ENCODE measurements around the gene PKMYT1. TPM values are rescaled to one million over a fixed set of nuclear protein-coding genes. Genes with fewer than 3 reads are reported as not detected.
A peak's percentile ranks its signal among the peaks of the same experiment; 100 is the strongest.

The PKMYT1 gene
- total RNA-seq, 2 experiments from 2014 or later = 0.47 to 0.60 TPM

- CTCF ChIA-PET = no interaction called here
- Histone ChIP-seq H3K27me3 (ENCODE audit: control insufficient read depth in 1 of 2, insufficient read depth in 2 of 2, low read length in 2 of 2) (peaks cover 53 to 68% of the 10 kb centered on the region in 2 experiments), H3K4me1 (ENCODE audit: insufficient read depth, low read length) (peaks cover 89% of the 10 kb centered on the region), H3K9me3 (ENCODE audit: control insufficient read depth in 1 of 2, insufficient read depth in 1 of 2, low read length in 2 of 2) (peaks cover 0 to 34% of the 10 kb centered on the region in 2 experiments), H3K27ac (ENCODE audit: low read depth in 1 of 2, low read length in 2 of 2) (no peak overlapping the region), H3K36me3 (ENCODE audit: insufficient read depth, low read length) (no peaks in the 10 kb centered on the region), H3K4me3 (ENCODE audit: low read length) (no peak overlapping the region)
- POLR2A ChIA-PET = interaction anchor here (2.8 to 5.0 kb wide), 2 partner anchors 15 to 83 kb away, joined by 9 to 22 read pairs; partner anchors contain the start of genes FLYWCH2 and PKMYT1
- no peak for TF ChIP-seq CTCF (IDR thresholded peaks at IDR 0.05)
- no peak overlapping the region for H3K27ac Mint-ChIP-seq
- ATAC-seq (ENCODE audit: poor library complexity) = no peak
- intact Hi-C loops (cut with DNase I, micrococcal nuclease) = no loop called here
- peak in 1 of 14 experiments; percentile 39 for DNase-seq
- H3K9me3 Mint-ChIP-seq = no peaks in the 10 kb centered on the region
- no peaks in the 10 kb centered on the region for H3K36me3 Mint-ChIP-seq (ENCODE audit: low read depth)
- peak overlapping the region; percentile 62 for H3K4me3 Mint-ChIP-seq
- H3K27me3 Mint-ChIP-seq = peaks cover 48% of the 10 kb centered on the region
- peaks cover 35% of the 10 kb centered on the region for H3K4me1 Mint-ChIP-seq (ENCODE audit: low read depth)
Measured at GRCh38 chr16:2966043-2966807, 14.0 kb downstream of the PKMYT1 start.

GRCh38 chr16:2964475-2965336 lies 15.5 kb downstream of the PKMYT1 start:
- Histone ChIP-seq H3K36me3 (ENCODE audit: insufficient read depth, low read length) (no peaks in the 10 kb centered on the region), H3K4me1 (ENCODE audit: insufficient read depth, low read length) (peaks cover 78% of the 10 kb centered on the region), H3K27me3 (ENCODE audit: control insufficient read depth in 1 of 2, insufficient read depth in 2 of 2, low read length in 2 of 2) (peaks cover 57 to 68% of the 10 kb centered on the region in 2 experiments), H3K9me3 (ENCODE audit: control insufficient read depth in 1 of 2, insufficient read depth in 1 of 2, low read length in 2 of 2) (peaks cover 0 to 34% of the 10 kb centered on the region in 2 experiments), H3K4me3 (ENCODE audit: low read length) (peak overlapping the region; percentile 38), H3K27ac (ENCODE audit: low read depth in 1 of 2, low read length in 2 of 2) (no peak overlapping the region)
- ATAC-seq (ENCODE audit: poor library complexity) = peak; percentile 32
- H3K4me3 Mint-ChIP-seq = peak overlapping the region; percentile 62
- intact Hi-C loops (cut with DNase I, micrococcal nuclease) = loop anchor here in 1 of 2 experiments (1.0 kb wide), 1 partner anchor 16 kb away; the partner anchor contains the start of gene PKMYT1
- H3K9me3 Mint-ChIP-seq = no peaks in the 10 kb centered on the region
- H3K36me3 Mint-ChIP-seq (ENCODE audit: low read depth) = no peaks in the 10 kb centered on the region
- peak in 12 of 14 experiments; percentile 26 to 81 (median 48) for DNase-seq
- no peak for TF ChIP-seq CTCF (IDR thresholded peaks at IDR 0.05)
- CTCF ChIA-PET = interaction anchor here (0.7 to 0.8 kb wide), 2 partner anchors 18 to 1289 kb away, joined by 3 read pairs; no protein-coding TSS in a partner anchor
- H3K27me3 Mint-ChIP-seq = peaks cover 42% of the 10 kb centered on the region
- POLR2A ChIA-PET = interaction anchor here (1.0 to 2.8 kb wide), 3 partner anchors 16 to 82 kb away, joined by 6 to 9 read pairs (median 9); partner anchors contain the start of genes FLYWCH2 and PKMYT1
- H3K27ac Mint-ChIP-seq = no peak overlapping the region
- H3K4me1 Mint-ChIP-seq (ENCODE audit: low read depth) = peaks cover 27% of the 10 kb centered on the region
